ENCODE results near the gene ZNF48.

Gene ZNF48

GRCh38 chr16:30351001-30351441 lies 44.2 kb upstream of the ZNF48 start:
- TF ChIP-seq CTCF (IDR thresholded peaks at IDR 0.05; ENCODE audit: control insufficient read depth, insufficient read depth, low read depth, low read length, missing control alignments), result no peak
- H3K4me3 ChIP-seq (ENCODE audit: control insufficient read depth, low read depth, low read length), result no peak overlapping the region
- no peak for DNase-seq (ENCODE audit: low read depth)

- no peak overlapping the region for H3K4me3 ChIP-seq (ENCODE audit: control insufficient read depth, low read depth, low read length)
- peak; percentile 72 for DNase-seq (ENCODE audit: low read depth)
- TF ChIP-seq CTCF (IDR thresholded peaks at IDR 0.05; ENCODE audit: control insufficient read depth, insufficient read depth, low read depth, low read length, missing control alignments), result no peak
These were observed 43.4 kb upstream of the ZNF48 start for GRCh38 chr16:30351586-30352419.

GRCh38 chr16:30352488-30353401 lies 42.5 kb upstream of the ZNF48 start:
- no peak for DNase-seq (ENCODE audit: low read depth)
- H3K4me3 ChIP-seq (ENCODE audit: control insufficient read depth, low read depth, low read length), result no peak overlapping the region
- TF ChIP-seq CTCF (IDR thresholded peaks at IDR 0.05; ENCODE audit: control insufficient read depth, insufficient read depth, low read depth, low read length, missing control alignments), result no peak

- no peak for DNase-seq (ENCODE audit: low read depth)
- peak overlapping the region; percentile 60 for H3K4me3 ChIP-seq (ENCODE audit: control insufficient read depth, low read depth, low read length)
- no peak for TF ChIP-seq CTCF (IDR thresholded peaks at IDR 0.05; ENCODE audit: control insufficient read depth, insufficient read depth, low read depth, low read length, missing control alignments)
These were observed 41.6 kb upstream of the ZNF48 start for GRCh38 chr16:30353438-30354129.

GRCh38 chr16:30354423-30355143 lies 40.6 kb upstream of the ZNF48 start:
- no peak for TF ChIP-seq CTCF (IDR thresholded peaks at IDR 0.05; ENCODE audit: control insufficient read depth, insufficient read depth, low read depth, low read length, missing control alignments)
- no peak for DNase-seq (ENCODE audit: low read depth)
- H3K4me3 ChIP-seq (ENCODE audit: control insufficient read depth, low read depth, low read length), result peak overlapping the region; percentile 60
